ENCODE data around the gene TRIM24. TPM values are rescaled to one million over a fixed set of nuclear protein-coding genes. Genes with fewer than 3 reads are reported as not detected.
"Not testable (repeated sequence)": the region's sequence is repeated elsewhere in the genome, so short reads cannot be mapped to it uniquely, and the experiment has no call there.

TRIM24 gene
- polyA plus RNA-seq, 3 donors, result 4.3 to 6.9 (median 5.0) TPM

DNA sequence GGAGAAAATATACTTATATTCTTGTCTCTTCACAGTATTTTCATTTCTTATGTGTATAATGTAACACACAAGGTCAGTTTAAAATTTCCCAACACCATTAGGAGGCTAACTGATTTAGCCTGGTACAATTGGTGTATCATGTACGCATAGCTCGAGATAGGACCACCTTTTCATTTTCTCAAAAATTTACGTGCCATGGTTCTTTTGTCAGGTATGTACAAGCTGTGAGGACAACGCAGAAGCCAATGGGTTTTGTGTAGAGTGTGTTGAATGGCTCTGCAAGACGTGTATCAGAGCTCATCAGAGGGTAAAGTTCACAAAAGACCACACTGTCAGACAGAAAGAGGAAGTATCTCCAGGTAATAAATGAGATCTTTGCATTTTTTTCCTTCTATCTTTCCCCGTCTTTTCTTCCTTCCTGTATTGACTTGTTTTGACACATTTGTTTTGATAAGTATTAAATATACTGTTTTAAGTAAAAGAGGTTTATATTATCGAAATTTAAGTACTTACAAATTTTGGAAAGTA is 55.0 kb downstream of the TRIM24 start:
- no peak overlapping the region for H3K27ac ChIP-seq (ENCODE audit: low read depth, low read length)
- 72 to 84% (median 75%) methylated on average over 7 of the region's 7 CpGs for whole genome bisulfite sequencing, 3 donors

DNA sequence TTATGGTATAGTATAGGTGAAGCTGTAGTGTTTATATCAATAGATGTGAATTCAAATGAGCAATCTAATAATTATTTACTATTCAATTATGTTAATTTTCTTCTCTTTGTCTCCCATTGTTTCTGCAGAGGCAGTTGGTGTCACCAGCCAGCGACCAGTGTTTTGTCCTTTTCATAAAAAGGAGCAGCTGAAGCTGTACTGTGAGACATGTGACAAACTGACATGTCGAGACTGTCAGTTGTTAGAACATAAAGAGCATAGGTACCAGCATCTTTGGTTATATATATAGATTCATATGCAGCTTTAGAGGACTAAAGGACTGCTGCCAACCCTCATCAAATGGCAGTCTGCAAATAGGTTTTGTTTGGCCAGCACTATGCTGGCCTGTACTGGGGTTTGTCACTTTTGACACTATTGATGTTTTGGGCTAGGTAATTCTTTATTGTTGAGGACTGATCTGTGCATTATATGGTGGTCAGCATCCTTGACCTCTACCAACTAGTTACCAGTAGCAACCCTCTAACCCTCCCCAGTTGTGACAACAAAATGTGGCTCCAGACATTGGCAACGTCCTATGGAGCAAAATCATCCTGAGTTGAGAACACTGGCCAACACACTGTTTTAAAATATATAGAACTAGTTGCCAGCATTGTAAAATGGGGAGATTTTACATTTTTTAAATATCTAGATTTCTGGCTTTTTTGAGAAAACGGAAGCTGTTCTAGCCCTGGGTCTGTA is 59.2 kb downstream of the TRIM24 start:
- WGBS, 3 donors, result 93 to 97% (median 96%) methylated on average over 4 of the region's 4 CpGs
- H3K27ac ChIP-seq (ENCODE audit: low read depth, low read length), result no peak overlapping the region

DNA sequence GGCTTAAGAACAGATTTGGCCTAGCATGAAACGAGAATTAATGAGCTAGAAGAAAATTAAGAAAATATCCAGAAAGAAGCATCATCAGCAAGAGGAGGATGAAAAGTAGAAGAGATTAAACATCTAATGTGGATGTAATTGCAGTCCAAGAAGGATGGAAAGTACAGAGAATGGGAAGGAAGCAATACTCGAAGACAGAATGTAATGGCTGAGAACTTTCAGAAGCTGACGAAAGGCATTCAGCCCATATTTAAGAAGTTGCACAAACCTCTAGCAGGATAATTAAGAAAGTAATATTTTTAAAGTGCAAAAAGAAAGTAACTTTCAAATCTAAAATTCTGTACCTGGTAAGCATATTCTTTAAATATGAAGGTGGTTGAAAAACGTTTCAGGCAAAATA is 60.7 kb downstream of the TRIM24 start:
- WGBS, 3 donors, result 93 to 95% (median 94%) methylated on average over 4 of the region's 4 CpGs
- no peak overlapping the region for H3K27ac ChIP-seq (ENCODE audit: low read depth, low read length)

DNA sequence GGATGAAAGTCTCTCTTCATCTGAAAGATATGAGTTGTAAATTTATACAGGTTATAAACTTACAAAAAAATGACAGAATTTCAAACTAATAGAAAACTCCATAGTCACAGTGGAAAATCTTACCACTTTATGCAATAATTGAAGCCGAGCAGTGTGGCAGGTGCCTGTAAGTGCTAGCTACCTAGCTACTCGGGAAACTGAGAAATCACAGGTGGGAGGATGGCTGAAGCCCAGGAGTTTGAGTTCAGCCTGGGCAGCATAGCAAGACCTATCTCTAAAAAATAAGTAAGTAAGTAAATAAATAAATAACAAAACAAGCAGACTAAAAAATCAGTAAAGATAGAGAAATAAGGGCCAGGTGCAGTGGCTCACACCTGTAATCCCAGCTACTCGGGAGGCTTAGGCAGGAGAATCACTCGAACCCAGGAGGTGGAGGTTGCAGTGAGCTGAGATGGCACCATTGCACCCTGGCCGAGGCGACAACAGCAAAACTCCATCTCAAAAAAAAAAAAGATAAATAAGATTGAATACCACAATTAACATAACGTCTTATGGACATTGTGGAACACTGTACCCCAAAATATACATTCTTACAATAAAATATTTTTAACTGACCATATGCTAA is 61.9 kb downstream of the TRIM24 start:
- 96 to 98% (median 97%) methylated on average over 7 of the region's 7 CpGs for WGBS, 3 donors
- H3K27ac ChIP-seq (ENCODE audit: low read depth, low read length), result no peak overlapping the region

DNA sequence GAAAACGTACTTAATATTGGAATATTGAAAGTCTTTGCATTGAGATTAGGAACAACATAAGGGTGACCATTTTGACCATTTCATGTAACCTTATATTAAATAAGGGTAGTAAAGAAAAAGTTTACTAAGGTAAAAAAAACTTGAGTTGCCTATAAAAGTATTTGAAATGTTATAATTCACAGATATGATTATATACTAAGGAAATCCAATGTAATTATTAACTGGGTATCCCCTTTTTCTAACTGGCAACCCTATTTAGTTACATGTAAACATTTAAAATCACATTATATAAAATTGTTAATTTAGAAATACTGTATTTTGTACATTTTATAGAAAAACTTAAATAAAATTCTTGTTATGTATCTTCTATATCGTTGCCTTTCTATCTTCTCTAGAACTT is 64.2 kb downstream of the TRIM24 start:
- WGBS, 3 donors, result 95 to 100% (median 97%) methylated on average over 2 of the region's 2 CpGs
- H3K27ac ChIP-seq (ENCODE audit: low read depth, low read length), result no peak overlapping the region

DNA sequence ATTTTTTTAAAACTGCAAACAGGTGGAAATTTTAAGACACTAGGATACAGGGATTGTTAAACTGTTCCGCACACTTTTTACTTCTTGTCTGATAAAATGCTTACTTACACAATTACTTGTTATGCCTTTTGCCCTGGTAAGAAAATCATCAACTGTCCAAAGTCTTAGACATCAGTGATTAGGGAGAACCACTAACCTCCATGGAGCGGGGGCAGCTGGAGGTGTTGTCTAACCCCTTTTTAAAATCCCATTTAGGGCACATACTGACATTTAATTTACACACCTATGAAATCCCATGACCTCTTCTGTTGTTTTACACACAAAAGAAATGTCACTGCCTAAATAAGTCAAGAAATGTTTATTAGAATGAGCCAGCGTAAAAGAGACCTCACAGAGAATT is 65.7 kb downstream of the TRIM24 start:
- 99 to 100% (median 99%) methylated on average over 3 of the region's 3 CpGs for WGBS, 3 donors
- H3K27ac ChIP-seq (ENCODE audit: low read depth, low read length), result no peak overlapping the region

DNA sequence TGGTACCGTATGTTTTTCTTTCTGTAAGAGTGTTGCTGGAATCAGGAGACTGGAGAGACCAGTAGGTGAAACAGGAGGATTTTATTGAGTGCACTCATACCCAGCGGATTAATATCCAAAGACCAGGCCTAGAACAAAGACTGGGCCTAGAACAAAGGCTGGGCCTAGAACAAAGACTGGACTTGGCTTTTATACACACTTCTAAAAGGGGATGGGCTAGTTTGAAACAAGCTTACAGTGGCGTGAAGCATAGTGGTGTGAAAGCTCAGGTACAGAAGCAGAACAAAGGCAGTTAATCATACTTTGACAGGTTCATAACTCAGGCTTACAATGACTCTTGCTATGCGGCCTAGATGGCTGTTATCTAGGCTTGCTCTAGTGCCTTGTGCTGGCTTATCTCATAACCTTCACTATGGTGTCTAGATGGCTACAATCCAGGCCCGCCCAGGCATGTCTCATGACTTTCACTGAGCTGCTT is 67.7 kb downstream of the TRIM24 start:
- no peak overlapping the region for H3K27ac ChIP-seq (ENCODE audit: low read depth, low read length)

DNA sequence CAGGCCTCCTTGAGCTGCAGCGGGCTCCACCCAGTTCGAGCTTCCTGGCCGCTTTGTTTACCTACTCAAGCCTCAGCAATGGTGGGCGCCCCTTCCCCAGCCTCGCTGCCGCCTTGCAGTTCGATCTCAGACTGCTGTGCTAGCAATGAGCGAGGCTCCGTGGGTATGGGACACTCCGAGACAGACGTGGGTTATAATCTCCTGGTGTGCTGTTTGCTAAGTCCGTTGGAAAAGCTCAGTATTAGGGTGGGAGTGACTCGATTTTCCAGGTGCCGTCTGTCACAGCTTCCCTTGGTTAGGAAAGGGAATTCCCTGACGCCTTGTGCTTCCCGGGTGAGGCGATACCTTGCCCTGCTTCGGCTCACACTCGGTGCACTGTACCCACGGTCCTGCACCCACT is 76.8 kb downstream of the TRIM24 start:
- not testable (repeated sequence) for H3K27ac ChIP-seq (ENCODE audit: low read depth, low read length)
- WGBS, 3 donors, result 93 to 98% (median 97%) methylated on average over 19 to 20 of the region's 20 CpGs

More for the DNA sequence above, 67.7 kb downstream of the TRIM24 start:
- 88 to 93% (median 92%) methylated on average over 5 of the region's 5 CpGs for WGBS, 3 donors

DNA sequence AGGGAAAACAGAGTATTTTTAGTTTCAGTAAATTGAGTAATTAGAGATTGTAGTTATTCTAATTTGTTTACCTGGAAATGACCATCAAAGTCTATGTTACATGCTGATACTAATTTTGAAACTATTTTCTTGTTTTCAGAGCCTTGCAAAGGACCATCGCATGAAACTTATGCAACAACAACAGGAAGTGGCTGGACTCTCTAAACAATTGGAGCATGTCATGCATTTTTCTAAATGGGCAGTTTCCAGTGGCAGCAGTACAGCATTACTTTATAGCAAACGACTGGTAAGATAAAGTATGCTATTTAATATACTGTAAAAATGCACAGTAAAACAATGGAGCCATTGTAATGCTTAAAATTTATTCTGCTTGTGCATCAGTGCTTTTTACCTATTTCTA is 78.5 kb downstream of the TRIM24 start:
- H3K27ac ChIP-seq (ENCODE audit: low read depth, low read length), result no peak overlapping the region
- 42 to 56% (median 56%) methylated on average over 2 of the region's 2 CpGs for WGBS, 3 donors

DNA sequence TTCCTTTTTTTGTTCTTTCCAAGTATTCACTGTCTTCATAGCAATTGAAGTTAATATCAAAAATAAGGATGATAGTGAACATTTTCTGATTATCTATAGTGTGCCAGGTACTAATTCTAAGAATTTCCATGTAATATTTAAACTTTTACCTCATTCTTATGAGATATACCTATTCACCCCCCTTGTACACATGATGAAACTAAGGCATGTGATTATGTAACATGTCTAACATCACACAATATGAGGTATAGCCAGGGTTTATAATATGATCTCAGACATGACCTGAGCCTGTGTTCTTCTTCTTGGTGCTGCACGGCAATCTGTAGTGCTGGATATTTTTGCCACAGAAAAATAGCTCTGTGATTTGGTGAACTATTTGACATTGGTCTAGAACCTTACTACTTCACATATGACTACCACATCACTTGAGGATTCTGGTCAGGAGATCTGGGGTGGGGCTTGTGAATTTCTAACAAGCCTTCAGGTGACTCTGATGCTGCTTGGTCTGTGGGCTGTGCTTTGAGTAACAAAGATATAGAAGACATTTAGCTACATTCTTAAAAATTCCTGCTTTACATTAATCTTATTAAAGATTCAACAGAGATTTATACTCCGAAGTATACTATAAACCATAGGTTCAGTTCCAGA is 79.1 kb downstream of the TRIM24 start:
- WGBS, 3 donors, result 99 to 100% (median 100%) methylated on average over 2 of the region's 2 CpGs
- no peak overlapping the region for H3K27ac ChIP-seq (ENCODE audit: low read depth, low read length)

DNA sequence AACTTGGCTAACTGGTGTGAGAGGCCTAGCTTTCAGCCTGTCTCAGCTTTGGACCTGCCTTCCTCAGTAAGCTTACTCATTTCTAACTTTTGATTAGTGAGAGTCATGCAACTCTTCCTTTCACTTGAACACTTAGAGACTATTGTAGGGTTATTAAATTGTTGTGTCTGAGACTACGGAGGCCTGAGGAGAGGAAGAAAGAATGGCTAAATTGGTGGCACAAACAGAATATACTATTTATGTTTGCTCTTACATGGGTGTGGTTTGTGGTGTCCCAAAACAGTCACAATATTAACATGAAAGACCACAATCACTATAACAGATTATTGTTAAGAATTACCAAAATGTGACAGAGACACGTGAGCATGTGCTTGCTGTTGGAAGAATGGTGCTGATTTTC is 82.1 kb downstream of the TRIM24 start:
- no peak overlapping the region for H3K27ac ChIP-seq (ENCODE audit: low read depth, low read length)
- WGBS, 3 donors, result 93 to 99% (median 98%) methylated on average over 2 of the region's 2 CpGs

DNA sequence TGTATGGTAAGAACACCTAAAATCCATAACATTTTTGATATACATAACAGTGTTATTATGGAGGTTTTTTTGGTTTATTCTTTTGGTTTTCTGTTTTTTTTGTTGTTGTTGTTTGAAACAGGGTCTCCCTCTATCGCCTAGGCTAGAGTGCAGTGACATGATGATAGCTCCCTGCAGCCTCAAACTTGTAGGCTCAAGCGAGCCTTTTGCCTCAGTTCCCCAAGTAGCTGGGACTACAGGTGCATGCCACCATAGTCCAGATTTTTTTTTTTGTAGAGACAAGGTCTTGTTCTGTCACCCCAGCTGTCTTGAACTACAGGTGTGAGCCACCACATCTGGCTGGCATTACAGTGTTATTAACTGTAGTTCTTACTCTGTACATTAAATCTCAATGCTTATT is 83.7 kb downstream of the TRIM24 start:
- WGBS, 3 donors, result 97 to 98% (median 98%) methylated on average over 2 of the region's 2 CpGs
- H3K27ac ChIP-seq (ENCODE audit: low read depth, low read length), result no peak overlapping the region

DNA sequence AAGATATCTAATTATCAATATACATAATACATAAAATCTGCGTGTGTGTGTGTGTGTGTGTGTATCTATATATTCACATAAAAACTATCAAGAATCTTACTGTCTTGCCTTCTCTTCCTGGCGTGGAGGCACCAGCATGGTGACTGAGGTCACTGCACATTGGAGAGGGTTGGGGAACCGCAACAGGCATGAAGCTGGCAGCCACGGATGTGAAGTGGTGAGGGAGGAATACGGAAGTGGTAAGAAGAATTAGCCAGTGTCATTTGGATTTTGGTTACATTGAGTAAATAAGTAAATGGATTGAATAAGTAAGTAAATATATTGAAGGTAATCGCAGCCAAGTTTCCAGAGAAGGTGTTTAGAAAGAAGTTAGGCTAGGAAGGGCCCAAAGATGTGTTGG is 85.1 kb downstream of the TRIM24 start:
- H3K27ac ChIP-seq (ENCODE audit: low read depth, low read length), result no peak overlapping the region
- WGBS, 3 donors, result 70 to 80% (median 80%) methylated on average over 6 of the region's 6 CpGs

DNA sequence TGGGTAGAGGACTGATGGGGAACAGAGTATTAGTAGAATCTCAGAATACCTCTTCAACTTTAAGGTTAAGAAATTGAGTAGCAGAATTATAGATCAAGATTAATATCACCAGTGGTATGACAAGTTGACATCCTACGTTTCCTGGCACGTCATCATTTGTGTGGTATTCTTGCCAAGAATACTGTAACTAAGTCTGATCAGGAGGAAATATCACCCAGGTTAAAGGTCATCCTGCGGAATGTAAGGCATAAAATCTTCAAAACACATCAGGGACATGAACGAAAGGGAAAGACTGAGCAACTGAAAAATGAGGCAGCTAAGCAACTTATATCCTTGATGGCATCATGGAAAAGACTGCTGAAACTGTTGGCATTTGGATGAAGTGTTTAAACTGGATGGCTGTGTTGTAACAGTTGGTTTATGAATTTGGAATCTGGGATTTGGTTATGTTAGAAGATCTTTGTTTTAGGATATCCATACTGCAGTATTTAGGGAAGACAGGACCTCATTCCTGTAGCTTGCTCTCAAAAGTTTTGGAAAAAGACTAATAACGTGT is 86.1 kb downstream of the TRIM24 start:
- 66 to 81% (median 74%) methylated on average over 5 of the region's 5 CpGs for WGBS, 3 donors
- no peak overlapping the region for H3K27ac ChIP-seq (ENCODE audit: low read depth, low read length)

DNA sequence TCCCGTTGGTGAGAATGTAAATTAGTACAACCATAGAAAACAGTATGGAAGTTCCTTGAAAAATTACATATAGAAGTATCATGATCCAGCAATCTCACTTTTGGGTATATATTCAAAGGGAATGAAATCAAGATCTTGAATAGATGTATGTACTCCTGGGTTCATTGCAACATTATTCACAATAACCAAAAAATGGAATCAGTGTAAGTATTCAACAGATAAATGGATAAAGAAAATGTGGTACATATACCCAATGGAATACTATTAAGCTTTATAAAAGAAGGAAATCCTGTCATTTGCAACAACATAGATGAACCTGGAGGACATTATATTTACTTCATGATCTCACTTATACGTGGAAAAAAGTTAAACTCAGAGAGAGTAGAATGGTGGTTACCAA is 86.8 kb downstream of the TRIM24 start:
- 96 to 100% (median 96%) methylated on average over 2 of the region's 2 CpGs for WGBS, 3 donors

DNA sequence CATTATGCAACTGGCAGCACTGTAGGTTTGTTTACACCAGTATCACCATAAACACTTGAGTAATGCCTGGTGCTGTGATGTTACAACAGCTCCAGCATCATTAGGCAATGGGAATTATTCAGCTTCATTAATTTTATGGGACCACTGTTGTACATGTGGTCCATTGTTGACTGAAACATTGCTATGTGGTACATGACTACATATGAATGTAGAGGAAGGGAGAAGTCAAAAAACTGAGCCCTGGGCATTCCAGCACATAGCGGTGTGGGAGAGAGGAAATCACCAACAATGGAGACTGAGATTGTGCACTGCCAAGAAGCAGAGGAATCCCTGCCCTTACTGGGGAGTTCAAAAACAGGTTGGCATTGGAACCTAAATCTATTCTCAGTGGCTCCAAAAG is 89.0 kb downstream of the TRIM24 start:
- H3K27ac ChIP-seq (ENCODE audit: low read depth, low read length), result no peak overlapping the region
- WGBS, 3 donors, result 84 to 100% (median 87%) methylated on average over 1 of the region's 1 CpG

More for the DNA sequence above, 86.8 kb downstream of the TRIM24 start:
- no peak overlapping the region for H3K27ac ChIP-seq (ENCODE audit: low read depth, low read length)

DNA sequence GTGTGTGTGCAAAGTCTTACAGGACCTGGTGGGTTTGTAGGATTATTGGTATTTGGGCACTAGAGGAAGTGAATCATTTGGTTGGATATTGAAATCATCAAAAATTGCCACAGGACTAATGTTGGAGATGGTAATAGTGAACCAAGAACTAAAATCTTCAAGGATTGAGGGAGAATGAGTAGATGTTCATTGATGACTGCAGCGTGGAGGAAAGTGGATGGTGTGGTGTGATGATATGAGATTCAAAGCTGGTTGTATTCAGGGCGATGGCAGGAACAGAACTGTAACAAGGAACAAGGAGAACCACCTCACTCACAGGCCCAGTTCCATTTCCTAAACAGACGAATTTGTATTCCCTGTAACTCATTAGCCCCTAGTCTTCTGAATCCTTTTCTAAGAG is 90.3 kb downstream of the TRIM24 start:
- WGBS, 3 donors, result 98 to 99% (median 98%) methylated on average over 3 of the region's 3 CpGs
- H3K27ac ChIP-seq (ENCODE audit: low read depth, low read length), result no peak overlapping the region

DNA sequence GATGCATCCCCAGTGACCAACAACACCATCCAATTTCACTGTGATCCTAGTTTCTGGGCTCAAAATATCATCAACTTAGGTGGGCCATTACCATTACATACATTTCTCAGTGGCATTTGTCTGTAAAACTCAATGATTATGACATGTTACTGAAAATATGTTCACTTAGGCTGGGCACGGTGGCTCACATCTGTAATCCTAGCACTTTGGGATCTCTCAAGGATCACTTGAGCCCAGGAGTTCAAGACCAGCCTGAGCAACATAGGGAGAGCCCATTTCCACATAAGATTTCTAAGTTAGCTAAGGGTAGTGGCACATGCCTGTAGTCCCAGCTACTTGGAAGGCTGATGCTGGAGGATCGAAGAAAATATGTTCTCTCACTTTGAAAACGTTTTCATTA is 91.0 kb downstream of the TRIM24 start:
- no peak overlapping the region for H3K27ac ChIP-seq (ENCODE audit: low read depth, low read length)

DNA sequence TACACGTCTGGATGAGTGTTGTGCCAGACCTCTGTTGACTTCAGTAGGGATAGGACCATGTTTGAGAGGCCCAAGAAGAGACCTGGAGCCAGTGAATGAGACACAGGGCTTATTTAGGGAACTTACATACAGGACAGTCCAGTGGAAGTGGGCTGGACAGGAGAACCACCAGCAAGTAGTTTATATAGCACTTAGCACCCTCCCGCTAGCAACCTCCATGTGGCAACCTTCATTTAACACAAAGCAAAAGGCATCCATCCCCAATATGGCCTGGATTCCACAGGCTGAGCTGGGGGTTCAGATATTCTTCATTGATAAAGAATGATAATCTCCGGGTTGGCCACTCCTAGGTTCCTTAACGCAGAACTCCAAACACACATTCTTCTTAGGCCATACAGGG is 93.7 kb downstream of the TRIM24 start:
- 96% methylated on average over 4 of the region's 4 CpGs for WGBS, 3 donors
- H3K27ac ChIP-seq (ENCODE audit: low read depth, low read length), result no peak overlapping the region

More for the DNA sequence above, 91.0 kb downstream of the TRIM24 start:
- WGBS, 3 donors, result 94 to 99% (median 97%) methylated on average over 3 of the region's 3 CpGs
